GM18861 (cell line): ENCODE results near the gene GALR3.
A peak's percentile ranks its signal among the peaks of the same experiment; 100 is the strongest.
"Not testable (repeated sequence)": the region's sequence is repeated elsewhere in the genome, so short reads cannot be mapped to it uniquely, and the experiment has no call there.

ENCODE experiments used
- ATAC-seq: cut with Tn5 transposase; IDR thresholded peaks from one replicate; pipeline ENCODE4 v1.9.1; 2021; ENCODE audit not compliant: unreplicated experiment

GALR3 gene, protein sequence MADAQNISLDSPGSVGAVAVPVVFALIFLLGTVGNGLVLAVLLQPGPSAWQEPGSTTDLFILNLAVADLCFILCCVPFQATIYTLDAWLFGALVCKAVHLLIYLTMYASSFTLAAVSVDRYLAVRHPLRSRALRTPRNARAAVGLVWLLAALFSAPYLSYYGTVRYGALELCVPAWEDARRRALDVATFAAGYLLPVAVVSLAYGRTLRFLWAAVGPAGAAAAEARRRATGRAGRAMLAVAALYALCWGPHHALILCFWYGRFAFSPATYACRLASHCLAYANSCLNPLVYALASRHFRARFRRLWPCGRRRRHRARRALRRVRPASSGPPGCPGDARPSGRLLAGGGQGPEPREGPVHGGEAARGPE

DNA sequence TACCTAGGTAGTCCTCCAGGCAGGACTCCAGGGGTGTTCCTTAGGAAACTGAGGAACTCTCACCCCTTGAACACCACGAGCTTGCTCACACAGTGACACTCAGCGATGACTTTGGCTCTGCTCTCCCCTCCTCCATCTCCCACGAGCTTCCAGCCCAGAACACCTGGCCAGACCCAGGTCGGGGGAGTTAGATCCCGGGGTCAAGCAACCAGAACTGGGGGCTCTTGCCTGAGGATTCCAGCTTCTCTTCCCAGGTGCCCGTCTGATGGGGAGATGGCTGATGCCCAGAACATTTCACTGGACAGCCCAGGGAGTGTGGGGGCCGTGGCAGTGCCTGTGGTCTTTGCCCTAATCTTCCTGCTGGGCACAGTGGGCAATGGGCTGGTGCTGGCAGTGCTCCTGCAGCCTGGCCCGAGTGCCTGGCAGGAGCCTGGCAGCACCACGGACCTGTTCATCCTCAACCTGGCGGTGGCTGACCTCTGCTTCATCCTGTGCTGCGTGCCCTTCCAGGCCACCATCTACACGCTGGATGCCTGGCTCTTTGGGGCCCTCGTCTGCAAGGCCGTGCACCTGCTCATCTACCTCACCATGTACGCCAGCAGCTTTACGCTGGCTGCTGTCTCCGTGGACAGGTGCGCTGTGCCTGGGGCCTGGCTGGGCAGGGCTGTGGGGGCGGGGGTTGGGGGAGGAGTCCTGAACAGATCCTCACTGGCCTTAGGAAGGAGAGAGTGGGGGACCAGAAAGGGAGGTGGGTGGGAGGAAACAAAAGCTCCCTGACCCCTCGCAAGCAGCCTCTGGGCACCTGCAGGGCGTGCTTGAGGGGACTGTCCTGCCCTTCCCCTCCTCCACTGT lies at the start of gene GALR3:
Gene GALR3, plus strand, starts transcription at position 249 of the 852 bp plus-strand sequence. Its CDS starts 25 bp downstream, at position 274.
- no peak for ATAC-seq

DNA sequence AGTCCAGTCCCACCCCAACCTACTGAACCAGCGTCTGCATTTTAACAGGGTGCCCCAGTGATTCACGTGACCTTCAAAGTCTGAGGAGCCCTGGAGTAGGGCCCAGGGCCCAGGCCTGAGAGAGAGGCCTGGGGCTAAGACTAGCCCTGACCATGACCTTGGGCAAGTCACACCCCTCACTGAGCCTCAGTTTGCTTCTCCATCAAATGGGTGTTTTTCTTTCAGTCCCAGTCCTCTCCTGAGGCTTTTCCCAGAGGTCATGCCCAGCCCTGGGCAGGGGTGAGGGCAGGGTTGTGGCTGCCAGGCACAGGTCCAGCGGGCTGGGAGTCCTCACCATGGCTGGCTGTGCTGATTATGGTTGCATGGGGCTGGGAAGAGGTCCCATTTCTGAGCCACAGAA lies 48.5 kb upstream of the GALR3 start:
- ATAC-seq, result no peak

DNA sequence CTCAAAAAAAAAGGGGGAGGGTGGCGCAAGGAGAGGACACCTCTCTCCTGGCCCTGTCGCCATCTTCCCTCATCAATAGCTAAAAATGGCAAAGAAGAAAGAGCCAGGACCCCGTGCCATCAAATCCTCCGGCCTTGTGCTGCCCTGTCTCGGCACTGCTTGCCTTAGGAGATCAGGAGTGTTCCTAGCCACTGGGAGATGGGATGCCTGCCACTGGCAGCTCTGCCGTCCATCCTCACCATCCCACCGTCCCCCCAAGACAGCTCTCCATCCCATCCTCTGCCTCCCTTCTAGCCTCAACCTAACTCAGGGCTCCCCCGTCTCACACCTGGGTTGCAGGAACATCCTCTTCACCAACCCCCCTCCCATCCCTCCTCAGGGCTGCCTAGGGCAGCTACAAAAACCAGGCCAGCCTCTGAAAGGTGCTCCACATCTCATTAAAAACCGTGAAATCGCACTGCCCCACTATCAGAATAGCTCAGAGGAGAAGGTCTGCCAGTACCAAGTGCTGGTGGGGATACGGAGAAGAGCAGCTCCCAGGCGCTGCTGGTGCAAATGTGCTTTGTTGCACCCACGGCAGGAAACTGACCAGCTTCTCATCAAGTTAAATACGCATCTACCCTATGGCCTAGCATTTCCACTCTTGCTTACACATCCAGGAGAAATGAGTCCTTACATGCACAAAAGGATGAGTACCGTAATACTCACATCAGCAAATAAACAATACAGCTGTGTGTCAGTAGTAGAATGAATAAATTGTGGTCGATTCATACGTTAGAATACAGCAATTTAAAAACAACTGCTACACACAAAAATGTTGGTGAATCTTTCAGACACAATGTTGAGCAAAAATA lies 47.2 kb upstream of the GALR3 start:
- ATAC-seq, result no peak

- ATAC-seq, result no peak
Measured at GRCh38 chr22:37776639-37777005, 46.6 kb upstream of the GALR3 start.

DNA sequence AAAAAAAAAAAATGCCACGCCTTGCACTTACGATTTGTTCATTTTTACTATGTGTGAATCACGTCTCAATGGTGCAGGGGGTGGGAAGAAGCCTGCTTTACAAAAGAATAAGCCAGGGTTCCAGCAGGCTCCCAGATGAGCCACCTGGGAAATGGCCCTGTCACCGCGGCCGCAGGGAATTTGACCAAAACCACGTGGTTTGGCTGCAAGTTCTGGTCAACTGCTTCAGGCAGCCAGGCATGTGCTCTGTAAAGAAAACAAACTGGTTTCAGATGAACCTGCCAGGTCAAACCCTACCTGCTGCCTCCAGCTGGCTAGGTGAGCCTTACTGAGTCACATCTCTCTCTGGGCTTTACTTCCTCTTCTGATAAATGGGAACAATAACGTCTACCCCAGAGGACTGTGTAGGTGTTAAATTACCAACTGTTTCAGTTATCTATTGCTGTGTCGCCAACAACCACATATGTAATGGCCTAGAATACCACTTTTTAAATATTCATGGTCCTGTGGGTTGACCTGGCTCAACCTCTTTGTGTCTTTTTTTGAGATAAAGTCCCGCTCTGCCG lies 46.0 kb upstream of the GALR3 start:
- peak; percentile 59 for ATAC-seq

GRCh38 chr22:37778370-37779009 lies 44.7 kb upstream of the GALR3 start:
- no peak for ATAC-seq

DNA sequence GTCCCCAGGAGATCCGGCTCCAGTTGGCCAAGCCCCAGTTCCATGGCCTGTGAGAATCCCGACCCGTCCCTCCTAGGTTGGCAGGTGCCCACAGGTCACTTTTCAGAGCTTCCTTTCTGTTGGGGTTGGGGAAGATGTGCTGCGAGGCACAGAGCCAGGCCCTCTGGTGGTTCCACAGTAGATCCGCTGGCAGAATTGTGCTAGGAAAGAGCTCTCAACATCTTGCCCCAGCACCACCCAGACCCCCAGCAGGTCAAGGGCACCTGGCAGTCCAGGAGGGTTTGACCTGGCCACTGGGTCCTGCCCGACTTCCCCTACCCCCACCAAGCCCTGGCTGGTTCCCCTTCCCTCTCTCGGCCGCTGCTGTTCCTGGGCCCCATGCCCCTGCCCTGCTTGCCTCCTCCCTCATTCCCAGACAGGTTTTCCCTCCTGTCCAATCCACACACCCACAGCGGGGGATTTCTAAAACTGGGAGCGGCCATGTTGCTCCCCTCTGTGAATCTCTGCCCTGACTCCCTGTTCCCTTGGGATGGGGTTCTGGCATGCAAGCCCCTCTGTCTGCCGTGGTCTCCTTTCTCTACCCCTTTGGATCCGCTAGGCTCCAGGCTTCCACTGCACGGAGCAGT lies 41.6 kb upstream of the GALR3 start:
- ATAC-seq, result no peak

DNA sequence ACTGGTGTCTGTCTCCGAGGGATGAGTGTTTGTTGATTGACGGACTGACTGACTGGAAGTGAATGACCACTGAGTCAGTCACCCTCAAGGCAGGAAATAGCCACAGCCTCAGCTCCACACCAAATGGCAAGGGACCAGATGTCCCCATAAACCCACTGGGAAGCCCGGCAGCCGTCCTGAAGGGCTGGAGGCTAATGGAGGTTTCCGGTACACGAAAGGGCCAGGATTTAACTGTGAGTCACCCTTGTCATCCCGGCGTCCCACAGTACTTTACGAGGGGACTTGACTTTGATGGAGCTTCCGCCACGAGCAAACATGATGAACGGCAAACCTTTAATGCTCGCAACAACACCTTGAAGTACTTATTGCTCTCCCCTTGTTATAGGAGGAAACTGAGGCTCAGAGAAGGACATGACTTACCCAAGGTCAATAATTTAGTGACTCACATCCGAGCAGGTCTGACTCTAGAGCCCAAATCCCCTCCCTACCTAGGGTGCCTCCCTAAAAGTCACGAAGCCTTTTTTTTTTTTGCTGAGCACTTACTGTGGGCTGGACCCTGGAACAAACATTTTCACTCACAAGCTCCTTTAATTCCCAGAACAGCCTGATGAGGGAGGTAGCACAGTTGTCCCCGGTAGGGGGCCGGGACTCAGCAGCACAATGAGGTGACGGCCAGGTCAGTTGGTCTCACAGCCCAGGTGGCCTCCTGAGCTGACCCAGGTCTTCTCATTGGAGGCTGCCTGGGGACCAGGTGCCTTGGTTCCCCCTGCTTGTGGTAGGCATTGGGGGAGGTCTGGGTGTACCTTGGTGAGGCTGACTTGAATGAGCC lies 40.6 kb upstream of the GALR3 start:
- ATAC-seq, result no peak

GRCh38 chr22:37784829-37785495 lies 38.2 kb upstream of the GALR3 start:
- no peak for ATAC-seq

DNA sequence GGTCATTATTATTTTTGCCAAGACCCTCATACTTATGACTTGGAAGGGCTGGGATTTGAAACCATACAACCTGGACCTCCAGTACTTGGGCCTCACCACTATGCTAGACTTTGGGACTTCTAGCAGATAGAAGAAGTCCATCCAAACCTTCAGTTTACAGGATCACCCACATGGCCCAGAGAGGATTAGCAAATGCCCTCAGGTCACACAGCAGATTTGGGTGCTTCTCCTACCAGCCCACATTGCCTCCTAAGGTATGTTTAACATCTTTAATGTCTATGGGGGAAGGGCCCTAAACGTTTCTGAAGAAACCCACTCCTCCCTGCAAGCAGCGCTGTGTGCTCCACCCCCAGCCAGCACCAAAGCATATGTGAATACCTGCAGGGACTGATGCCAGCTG lies 32.9 kb upstream of the GALR3 start:
- ATAC-seq, result no peak

GRCh38 chr22:37792494-37792893 lies 30.7 kb upstream of the GALR3 start:
- ATAC-seq, result no peak

GRCh38 chr22:37794376-37794775 lies 28.8 kb upstream of the GALR3 start:
- no peak for ATAC-seq

DNA sequence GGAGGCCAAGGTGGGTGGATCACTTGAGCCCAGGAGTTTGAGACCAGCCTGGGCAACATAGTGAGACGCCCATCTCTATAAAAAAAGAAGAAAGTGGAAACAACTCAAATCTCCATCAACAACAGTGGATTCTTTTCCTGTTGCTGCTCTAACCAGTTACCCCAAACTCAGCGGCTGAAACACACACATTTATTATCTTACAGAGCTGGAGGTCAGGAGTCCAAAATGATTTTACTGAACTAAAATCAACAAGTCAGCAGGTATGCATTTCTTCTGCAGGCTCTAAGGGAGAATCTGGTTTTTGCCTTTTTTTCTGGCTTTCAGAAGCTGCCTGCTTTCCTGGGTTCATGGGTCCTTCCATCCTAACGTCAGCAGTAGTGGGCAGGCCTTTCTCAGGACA lies 27.1 kb upstream of the GALR3 start:
- no peak for ATAC-seq

DNA sequence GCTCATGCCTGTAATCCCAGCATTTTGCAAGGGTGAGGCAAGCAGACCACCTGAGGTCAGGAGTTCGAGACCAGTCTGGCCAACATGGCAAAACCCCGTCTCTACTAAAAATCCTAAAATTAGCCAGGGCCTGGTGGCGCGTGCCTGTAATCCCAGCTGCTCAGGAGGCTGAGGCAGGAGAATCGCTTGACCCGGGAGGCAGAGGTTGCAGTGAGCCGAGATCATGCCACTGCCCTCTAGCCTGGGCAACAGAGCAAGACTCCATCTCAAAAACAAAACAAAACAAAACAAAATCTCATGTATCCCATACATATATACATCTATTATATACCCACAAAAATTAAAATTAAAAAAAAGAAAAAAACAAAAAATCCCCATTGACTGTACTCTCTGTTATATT lies 25.9 kb upstream of the GALR3 start:
- ATAC-seq, result not testable (repeated sequence)

- no peak for ATAC-seq
Measured at GRCh38 chr22:37797874-37798500, 25.2 kb upstream of the GALR3 start.

DNA sequence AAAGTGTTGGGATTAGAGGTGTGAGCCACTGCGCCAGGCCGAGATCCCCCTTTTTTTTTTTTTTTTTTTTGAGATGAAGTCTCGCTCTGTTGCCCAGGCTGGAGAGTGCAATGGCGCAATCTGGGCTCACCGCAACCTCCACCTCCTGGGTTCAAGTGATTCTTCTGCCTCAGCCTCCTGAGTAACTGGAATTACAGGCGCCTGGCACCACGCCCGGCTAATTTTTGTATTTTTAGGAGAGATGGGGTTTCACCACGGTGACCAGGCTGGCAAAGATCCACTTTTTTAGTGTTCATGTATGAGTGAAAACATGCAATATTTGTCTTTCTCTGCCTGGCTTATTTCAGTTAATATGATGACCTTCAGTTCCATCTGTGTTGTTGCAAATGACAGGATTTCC lies 23.2 kb upstream of the GALR3 start:
- ATAC-seq, result not testable (repeated sequence)

GRCh38 chr22:37801946-37802309 lies 21.3 kb upstream of the GALR3 start:
- no peak for ATAC-seq
